Measurements from ENCODE around the gene GTPBP8.

The GTPBP8 gene

DNA sequence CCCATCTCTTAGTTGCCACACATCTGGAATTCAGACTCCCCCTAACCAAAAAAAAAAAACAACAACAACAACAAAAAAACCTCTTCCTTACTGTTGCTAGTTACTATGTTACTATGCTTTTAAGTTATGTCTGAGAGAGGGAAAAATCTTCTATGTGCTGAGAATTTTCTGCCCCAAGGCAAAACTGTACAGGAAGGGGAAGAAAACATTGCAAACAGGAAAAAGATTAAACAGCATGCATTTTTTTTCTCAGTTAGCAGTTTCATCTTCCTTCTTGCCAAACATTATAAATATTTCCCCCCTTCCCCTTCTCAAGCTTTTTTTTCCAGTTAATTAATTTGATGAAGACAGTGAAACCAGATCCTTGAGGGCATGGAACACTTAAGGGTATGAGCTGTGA lies 14.8 kb upstream of the GTPBP8 start:
- Histone ChIP-seq H3K4me1 (ENCODE audit: control insufficient read depth, insufficient read depth, low read length) (no peaks in the 10 kb centered on the region), H3K4me3 (ENCODE audit: low read depth, low read length) (no peak overlapping the region), H3K36me3 (ENCODE audit: control insufficient read depth in 2 of 2, insufficient read depth in 1 of 2, low read length in 2 of 2) (no peaks in the 10 kb centered on the region), H3K27ac (ENCODE audit: extremely low read depth, low read depth, low read length) (no peak overlapping the region), H3K9me3 (ENCODE audit: control insufficient read depth, insufficient read depth, low read depth, low read length) (no peaks in the 10 kb centered on the region)
- TF ChIP-seq ZNF558 (tag by site-specific recombination; IDR thresholded peaks at IDR 0.05), result no peak
- TF ChIP-seq ZNF624 (tag by site-specific recombination; IDR thresholded peaks at IDR 0.05), result no peak
- TF ChIP-seq, protein P1, sequence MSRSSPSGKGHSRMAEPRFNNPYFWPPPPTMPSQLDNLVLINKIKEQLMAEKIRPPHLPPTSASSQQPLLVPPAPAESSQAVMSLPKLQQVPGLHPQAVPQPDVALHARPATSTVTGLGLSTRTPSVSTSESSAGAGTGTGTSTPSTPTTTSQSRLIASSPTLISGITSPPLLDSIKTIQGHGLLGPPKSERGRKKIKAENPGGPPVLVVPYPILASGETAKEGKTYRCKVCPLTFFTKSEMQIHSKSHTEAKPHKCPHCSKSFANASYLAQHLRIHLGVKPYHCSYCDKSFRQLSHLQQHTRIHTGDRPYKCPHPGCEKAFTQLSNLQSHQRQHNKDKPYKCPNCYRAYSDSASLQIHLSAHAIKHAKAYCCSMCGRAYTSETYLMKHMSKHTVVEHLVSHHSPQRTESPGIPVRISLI (tag by site-specific recombination; IDR thresholded peaks at IDR 0.05), result no peak
- TF ChIP-seq ZNF280C (tag by site-specific recombination; IDR thresholded peaks at IDR 0.05), result no peak
- no peak for TF ChIP-seq REST (tag by site-specific recombination; IDR thresholded peaks at IDR 0.05)
- TF ChIP-seq ZNF777 (tag by site-specific recombination; IDR thresholded peaks at IDR 0.05; ENCODE audit: borderline replicate concordance), result no peak
- TF ChIP-seq ZNF221 (tag by site-specific recombination; IDR thresholded peaks at IDR 0.05; ENCODE audit: borderline replicate concordance), result no peak
- no peak for TF ChIP-seq ZXDB (tag by site-specific recombination; IDR thresholded peaks at IDR 0.05)
- TF ChIP-seq ZNF37A (tag by site-specific recombination; IDR thresholded peaks at IDR 0.05), result no peak
- ChIA-PET POLR2A (no interaction called here), CTCF (interaction anchor here (1.0 kb wide), 1 partner anchor 241 kb away, joined by 3 read pairs; no protein-coding TSS in a partner anchor)

DNA sequence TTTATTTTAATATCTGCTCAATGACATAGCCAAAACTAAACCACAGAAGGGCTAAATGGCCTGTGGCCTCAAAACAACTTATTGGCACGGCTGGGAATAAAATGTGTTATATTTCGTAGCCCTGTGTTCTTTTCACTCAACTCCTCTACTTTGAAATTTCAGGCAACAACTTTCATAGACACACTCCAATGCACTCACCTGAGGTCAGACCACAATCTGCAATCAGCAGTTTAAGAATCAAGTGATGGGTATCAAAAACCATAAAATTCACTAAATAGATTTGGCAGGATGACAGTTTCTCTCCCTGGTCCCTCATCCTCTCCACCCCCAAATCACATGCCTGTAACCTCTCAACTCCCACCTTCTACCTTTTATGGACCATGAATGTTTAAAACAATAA lies 13.8 kb upstream of the GTPBP8 start:
- POLR2A ChIA-PET, result no interaction called here
- H3K36me3 ChIP-seq (ENCODE audit: control insufficient read depth in 2 of 2, insufficient read depth in 1 of 2, low read length in 2 of 2), result no peaks in the 10 kb centered on the region
- TF ChIP-seq ZNF830 (tag by site-specific recombination; IDR thresholded peaks at IDR 0.05; ENCODE audit: low read depth) (no peak), INSM2 (tag by site-specific recombination; IDR thresholded peaks at IDR 0.05) (no peak), HOXC10 (CRISPR knock-in tag; IDR thresholded peaks at IDR 0.05) (no peak), ZFP69B (tag by site-specific recombination; IDR thresholded peaks at IDR 0.05) (no peak), ZBTB20 (tag by site-specific recombination; IDR thresholded peaks at IDR 0.05) (no peak)
- no peaks in the 10 kb centered on the region for H3K4me1 ChIP-seq (ENCODE audit: control insufficient read depth, insufficient read depth, low read length)
- no peak overlapping the region for H3K4me3 ChIP-seq (ENCODE audit: low read depth, low read length)
- no peaks in the 10 kb centered on the region for H3K9me3 ChIP-seq (ENCODE audit: control insufficient read depth, insufficient read depth, low read depth, low read length)
- CTCF ChIA-PET, result interaction anchor here (1.0 kb wide), 1 partner anchor 242 kb away, joined by 3 read pairs; no protein-coding TSS in a partner anchor
- no peak overlapping the region for H3K27ac ChIP-seq (ENCODE audit: extremely low read depth, low read depth, low read length)

Data from HEK293 (cell line).